Measurements from ENCODE around the gene SLC35A2.

- TF ChIP-seq CTCF (conservative IDR thresholded peaks at IDR 0.05; ENCODE audit: low read depth, low read length) (no peak), RFX5 (IDR thresholded peaks at IDR 0.05; ENCODE audit: low read depth, low read length) (no peak), FOS (IDR thresholded peaks at IDR 0.05; ENCODE audit: low read depth, low read length) (no peak), BHLHE40 (IDR thresholded peaks at IDR 0.05; ENCODE audit: low read depth, low read length) (no peak), POLR2A (IDR thresholded peaks at IDR 0.05; ENCODE audit: low read depth, low read length) (no peak)
These were observed 27.7 kb downstream of the SLC35A2 start for GRCh38 chrX:48883729-48884128.

All from IMR-90 (cell line).